Stimulated activated CD4-positive, alpha-beta T cell treated with anti-CD3 and anti-CD28 coated beads, Interleukin-2, amount 100 ng/mL, for 48 hours (primary cell): ENCODE results near the gene PROSER3.

Experiments used
- DNase-seq, 2 donors: peaks; one replicate each; pipeline ENCODE4 v3.0.0-alpha.2; 2020

PROSER3 gene

DNA sequence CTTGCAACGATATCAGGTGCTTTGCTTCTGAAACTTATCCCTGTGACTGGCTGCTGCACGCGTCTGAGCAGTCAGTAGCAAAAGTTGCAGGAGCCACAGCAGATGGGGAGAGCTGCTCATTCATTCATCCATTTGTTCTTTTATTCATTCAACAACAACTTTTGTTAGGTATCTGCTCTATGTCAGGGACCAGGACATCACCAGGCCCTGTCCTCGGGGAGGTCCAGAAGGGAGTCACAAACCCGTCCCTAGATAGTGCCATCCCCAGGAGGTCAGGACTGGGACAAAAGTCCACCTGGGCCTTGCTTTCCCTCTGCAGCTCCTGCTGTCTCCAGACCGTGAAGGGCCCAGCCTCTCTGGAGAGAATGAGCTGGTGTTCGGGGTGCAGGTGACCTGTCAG, 20.0 kb downstream of the PROSER3 start:
- DNase-seq: no peak

DNA sequence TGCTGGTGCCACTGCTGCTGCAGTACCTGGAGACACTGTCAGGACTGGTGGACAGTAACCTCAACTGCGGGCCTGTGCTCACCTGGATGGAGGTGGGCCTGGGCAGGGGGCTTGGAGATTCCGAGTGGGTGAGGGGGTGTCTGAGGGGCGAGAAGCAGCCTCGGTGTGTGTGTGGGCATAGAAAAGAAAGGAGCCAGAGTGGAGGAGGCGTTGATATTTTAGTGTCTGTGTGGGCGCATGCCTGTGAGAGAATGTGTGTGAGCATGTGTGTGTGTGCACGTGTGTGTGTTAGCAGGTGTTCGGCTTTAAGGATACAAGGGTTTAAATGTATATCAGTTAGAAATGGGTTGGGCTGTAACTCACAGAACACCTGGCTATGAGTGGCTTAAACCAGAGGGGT, 21.1 kb downstream of the PROSER3 start:
- DNase-seq: no peak

DNA sequence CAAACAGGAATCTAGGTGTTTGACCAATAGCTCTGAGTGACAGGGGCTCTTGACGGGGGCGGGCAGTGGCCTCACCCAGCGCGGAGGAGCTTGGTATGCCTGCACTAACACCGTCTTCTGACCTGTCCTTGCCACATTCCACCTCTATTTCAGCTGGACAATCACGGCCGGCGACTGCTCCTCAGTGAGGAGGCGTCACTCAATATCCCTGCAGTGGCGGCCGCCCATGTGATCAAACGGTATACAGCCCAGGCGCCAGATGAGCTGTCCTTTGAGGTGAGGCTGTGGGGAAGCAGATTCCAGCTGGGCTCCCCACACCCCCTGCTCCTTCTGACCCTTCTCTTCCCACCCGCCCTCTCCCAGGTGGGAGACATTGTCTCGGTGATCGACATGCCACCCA, 22.1 kb downstream of the PROSER3 start:
- DNase-seq: no peak

DNA sequence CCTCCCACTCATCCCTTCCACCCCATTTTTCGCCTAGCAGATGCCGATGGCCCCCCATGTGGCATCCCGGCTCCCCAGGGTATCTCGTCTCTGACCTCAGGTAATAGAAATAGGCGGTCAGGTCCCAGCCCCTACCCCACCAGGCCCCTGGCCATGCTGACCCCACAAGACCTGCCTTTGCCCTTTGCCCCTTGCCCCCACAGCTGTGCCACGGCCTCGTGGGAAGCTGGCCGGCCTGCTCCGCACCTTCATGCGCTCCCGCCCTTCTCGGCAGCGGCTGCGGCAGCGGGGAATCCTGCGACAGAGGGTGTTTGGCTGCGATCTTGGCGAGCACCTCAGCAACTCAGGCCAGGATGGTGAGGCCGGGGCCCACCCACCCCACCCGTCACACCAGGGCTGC, 22.7 kb downstream of the PROSER3 start:
- DNase-seq: no peak

DNA sequence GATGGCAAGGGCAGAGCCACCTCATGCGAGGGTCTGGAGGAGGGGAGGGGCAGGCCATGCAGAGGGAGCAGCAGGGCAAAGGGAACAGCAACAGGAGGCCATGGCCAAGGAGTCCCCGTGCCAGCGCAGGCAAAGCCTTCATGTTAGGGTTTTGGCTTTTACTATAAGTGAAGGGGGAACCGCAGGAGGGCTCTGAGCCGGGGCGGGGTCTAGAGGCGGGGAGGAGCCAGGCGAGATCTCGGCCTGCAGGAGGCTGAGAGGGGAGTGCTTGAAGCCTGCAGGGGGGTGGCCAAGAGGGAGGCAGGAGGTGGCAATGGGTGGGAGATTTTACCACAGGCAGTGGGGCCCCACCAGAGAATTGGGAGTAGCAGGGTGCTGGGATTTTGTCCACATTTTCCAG, 23.7 kb downstream of the PROSER3 start:
- DNase-seq: no peak

DNA sequence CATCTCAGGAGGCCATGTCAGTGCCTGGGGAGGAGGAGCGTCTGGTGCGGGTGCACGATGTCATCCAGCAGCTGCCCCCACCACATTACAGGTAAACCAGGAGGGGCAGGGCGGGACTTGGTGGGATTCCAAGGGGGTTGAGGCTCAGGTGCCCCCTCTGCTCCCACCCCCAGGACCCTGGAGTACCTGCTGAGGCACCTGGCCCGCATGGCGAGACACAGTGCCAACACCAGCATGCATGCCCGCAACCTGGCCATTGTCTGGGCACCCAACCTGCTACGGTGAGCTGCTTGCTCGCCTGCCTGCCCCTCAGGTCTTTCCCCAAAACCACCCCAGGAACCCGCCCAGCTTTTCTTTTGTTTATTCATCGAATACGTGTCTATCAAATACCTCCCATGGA, 24.6 kb downstream of the PROSER3 start:
- DNase-seq: no peak

DNA sequence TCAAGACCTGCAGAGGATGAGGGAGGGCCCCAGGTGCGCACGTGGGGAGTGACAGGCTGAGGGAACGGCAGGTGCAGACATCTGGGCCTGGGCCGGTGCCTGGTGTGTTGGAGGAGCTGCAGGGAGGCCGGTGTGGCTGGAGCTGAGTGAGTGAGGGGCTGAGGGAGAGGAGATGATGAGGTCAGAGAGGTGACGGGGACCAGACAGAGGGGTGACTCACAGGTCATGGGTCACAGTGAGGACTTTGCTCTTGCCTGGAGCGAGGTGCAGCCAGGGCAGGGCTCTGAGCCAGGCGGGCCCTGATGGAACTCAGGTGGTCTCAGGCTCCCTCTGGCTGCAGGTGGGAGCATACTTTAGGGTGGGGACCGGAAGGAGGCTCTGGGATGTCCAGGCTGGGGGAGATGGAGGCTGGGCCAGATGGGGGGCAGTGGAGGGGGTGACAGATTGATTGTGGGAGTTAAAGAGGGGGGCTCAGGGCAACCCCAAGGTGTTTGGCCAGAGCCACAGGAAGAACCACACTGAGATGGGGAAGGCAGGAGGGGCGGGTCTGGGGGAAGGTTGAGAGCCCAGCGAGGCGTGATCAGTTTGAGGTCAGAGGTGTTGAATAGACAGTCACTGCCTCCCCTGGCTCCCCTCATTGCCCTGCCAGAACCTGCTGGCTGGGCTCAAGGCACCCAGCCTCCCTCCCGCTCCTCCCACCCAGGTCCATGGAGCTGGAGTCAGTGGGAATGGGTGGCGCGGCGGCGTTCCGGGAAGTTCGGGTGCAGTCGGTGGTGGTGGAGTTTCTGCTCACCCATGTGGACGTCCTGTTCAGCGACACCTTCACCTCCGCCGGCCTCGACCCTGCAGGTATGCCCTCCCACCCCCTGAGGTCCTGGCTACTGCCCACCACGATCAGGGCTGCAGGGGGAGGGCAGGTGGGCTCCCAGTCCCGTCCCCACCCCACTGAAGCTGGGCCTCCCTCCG, 25.8 kb downstream of the PROSER3 start:
- no peak for DNase-seq

DNA sequence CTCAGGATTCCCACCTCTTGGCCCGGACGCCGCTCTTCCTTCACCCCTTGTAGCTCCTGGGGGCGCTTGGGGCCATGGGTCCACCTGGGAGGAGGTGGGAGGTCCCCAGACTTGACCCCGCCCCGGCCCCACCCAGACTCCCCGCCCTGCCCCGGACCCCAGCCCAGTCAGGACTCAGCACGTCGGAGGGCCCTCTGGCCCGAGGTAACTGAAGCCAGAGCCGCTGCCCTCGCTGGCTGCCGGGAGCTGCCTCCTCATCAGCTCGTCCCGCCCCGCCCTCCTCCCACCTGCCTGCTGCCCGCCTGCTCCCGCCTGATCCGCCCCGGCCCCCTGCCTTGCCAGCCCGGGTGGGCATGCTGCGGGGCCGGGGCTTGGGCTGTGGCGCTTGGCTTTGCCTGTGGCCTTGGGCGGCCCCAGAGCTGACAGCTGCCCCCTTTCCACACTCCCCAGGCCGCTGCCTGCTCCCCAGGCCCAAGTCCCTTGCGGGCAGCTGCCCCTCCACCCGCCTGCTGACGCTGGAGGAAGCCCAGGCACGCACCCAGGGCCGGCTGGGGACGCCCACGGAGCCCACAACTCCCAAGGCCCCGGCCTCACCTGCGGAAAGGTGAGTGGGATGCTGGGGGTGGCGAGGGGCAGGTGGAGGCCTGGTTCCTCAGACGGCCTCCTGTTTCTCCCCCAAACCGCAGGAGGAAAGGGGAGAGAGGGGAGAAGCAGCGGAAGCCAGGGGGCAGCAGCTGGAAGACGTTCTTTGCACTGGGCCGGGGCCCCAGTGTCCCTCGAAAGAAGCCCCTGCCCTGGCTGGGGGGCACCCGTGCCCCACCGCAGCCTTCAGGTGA, 26.7 kb downstream of the PROSER3 start:
- DNase-seq: no peak

DNA sequence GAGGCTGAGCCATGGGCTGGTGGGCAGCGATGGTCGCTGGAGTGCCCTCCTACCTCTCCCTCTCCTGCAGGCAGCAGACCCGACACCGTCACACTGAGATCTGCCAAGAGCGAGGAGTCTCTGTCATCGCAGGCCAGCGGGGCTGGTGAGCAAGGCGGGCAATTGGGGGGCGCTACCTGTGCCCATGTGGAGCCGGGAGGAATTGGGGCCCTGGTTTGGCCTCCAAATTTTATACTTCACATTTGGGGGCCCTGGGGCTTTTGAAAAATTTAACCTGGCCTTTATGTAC, 27.3 kb downstream of the PROSER3 start:
- no peak for DNase-seq

DNA sequence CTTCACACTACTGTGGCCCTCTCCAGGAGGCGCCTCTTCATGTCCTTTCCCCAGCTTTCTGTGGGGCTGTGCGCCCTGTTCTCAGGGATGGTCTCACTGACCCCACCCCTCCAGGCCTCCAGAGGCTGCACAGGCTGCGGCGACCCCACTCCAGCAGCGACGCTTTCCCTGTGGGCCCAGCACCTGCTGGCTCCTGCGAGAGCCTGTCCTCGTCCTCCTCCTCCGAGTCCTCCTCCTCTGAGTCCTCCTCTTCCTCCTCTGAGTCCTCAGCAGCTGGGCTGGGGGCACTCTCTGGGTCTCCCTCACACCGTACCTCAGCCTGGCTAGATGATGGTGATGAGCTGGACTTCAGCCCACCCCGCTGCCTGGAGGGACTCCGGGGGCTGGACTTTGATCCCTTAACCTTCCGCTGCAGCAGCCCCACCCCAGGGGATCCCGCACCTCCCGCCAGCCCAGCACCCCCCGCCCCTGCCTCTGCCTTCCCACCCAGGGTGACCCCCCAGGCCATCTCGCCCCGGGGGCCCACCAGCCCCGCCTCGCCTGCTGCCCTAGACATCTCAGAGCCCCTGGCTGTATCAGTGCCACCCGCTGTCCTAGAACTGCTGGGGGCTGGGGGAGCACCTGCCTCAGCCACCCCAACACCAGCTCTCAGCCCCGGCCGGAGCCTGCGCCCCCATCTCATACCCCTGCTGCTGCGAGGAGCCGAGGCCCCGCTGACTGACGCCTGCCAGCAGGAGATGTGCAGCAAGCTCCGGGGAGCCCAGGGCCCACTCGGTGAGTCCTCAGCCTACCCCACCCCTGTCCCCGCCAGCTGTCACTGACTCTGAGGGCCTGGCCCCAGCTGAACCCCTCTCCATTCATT, 28.6 kb downstream of the PROSER3 start:
- DNase-seq: no peak

DNA sequence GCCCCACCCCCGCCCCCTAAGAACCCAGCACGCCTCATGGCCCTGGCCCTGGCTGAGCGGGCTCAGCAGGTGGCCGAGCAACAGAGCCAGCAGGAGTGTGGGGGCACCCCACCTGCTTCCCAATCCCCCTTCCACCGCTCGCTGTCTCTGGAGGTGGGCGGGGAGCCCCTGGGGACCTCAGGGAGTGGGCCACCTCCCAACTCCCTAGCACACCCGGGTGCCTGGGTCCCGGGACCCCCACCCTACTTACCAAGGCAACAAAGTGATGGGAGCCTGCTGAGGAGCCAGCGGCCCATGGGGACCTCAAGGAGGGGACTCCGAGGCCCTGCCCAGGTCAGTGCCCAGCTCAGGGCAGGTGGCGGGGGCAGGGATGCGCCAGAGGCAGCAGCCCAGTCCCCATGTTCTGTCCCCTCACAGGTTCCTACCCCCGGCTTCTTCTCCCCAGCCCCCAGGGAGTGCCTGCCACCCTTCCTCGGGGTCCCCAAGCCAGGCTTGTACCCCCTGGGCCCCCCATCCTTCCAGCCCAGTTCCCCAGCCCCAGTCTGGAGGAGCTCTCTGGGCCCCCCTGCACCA, 29.3 kb downstream of the PROSER3 start:
- no peak for DNase-seq

DNA sequence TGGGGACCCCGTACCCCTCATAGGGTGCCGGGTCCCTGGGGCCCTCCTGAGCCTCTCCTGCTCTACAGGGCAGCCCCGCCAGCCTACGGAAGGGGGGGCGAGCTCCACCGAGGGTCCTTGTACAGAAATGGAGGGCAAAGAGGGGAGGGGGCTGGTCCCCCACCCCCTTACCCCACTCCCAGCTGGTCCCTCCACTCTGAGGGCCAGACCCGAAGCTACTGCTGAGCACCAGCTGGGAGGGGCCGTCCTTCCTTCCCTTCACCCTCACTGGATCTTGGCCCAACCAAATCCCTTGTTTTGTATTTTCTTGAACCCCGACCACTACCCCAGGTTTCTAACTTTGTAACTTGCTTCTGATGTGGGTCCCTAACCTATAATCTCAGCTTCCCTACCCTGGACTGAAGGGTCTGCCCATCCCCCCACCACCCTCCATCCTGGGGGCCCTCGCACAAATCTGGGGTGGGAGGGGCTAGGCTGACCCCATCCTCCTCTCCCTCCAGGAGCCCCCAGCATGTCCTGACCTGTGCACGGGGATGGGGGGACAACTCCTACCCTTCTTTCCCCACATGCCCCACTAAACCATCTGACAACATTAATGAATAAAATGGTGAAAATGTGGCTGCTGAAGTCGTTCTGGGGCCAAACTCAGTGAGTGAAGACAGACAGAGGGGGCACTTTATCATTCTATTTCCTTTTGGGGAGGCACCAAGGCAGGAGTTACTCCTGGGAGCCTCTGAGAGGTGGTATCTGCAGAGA, 30.4 kb downstream of the PROSER3 start:
- no peak for DNase-seq

DNA sequence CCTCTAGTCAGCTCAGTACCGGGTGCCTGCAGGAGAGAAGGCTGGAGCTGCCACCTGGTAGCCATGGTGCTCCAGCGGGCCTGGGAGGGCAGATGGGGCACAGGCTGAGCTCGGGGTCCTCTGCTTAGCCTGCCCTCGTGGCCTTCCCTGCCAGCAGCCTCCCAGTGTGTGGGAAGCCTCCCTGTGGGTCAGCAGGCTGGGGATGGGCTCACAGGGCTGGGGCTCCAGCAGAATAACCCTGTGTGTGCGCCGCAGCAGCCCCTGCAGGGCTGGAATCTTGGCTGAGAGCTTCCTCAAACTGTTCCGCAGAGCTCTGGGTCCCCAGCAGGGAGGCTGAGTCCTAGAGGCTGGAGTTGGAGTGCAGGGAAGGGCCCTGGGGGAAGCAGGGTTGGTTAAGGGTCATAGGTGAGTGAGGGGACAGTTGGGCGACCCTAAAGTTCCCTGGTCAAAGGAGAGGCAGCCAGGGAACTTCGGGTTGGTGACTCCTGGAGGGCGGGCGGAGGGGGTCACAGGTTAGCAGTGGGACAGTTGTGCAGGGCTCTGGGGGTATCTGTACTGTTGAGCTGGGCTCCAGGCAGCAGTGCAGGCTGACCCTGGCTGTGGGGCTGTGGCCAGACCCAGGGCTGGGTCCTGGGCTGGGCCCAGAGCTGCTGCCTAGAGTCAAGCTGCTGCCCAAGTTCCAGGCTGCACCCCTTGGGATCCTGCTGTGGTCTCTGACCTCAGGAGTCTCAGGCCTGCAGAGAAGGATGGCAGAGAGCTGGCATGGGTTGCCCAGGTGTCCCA, 31.4 kb downstream of the PROSER3 start:
- no peak for DNase-seq

DNA sequence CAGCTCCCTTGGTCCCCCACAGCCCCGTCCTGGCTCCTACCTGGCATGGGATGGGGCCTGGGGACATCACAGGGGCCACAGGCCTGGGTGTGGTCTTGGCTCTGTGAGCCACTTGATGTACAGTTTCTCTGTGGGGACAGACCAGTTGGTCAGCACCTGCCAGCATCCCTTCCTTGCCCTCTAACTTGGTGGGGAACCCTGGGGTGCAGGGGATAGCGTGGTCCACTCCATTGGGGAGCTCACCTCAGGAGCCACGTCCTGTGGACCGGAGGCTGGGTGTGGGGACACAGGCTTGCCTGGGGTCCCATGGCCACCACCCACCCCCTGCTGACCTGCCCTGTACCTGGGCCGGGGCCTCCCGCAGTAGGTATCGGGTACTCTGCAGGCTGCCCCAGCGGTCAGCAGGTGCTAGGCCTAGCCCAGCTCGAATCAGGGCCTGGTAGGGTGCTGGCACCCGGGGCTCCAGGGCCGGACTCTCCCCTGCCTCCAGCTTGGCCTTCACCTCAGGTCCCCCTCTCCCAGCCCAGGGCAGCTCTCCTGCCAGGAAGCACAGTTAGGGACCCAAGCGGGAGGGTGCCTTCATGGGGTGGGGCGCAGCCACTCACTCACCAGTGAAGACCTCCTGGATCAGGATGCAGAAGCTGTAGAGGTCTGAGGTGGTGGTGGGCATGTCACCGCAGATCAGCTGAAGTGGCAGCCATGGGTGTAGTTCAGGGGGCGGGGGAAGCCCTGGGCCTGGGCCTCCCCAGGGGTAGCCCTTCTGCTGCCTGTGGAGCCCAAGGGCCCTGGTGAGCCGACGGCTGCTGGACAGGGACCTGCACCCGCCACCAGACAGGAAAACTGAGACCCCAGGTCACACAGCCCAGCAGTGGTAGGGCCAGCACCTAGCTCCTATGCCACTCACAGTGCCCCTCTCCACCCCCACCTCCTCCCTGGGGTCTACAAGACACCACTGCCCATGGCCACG, 32.3 kb downstream of the PROSER3 start:
- DNase-seq: no peak

DNA sequence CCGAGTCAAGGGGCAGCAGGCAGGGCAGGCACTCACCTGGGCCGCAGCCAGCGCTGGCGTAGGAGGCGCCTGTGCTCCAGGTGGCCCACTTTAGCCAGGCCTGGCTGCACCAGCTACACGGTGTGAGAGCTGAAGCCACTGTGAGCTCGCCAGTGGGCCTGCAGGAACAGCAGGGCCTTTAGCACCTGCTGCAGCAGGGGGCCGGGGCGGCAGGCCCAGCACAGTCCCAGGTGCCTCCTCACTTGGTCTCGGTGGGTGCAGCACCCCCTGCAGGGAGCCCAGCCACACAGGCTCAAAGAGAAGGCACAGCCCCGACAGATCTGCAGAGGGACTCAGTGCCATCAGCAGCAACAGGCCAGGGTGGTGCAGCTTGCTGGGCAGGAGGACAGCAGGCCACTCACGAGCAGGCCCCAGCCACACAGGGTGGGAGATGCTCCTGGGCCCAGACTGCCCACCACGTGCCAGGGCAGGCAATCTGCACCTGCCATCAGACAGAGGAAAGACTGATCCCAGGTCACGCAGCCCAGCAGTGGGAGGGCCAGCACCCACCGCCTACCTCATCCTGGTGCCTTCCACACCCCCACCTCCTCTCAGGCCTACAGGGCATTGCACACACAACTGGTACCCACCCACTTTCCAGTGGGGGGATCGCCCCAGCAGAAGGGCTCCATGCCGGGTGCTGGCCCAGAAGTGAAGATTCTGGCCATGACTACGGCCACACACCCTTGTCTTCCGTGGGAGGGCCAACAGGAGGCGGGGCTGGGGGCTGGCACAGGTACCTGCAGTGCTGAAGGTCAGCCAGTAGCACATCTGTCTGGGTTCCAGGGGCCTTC, 33.2 kb downstream of the PROSER3 start:
- DNase-seq: no peak

DNA sequence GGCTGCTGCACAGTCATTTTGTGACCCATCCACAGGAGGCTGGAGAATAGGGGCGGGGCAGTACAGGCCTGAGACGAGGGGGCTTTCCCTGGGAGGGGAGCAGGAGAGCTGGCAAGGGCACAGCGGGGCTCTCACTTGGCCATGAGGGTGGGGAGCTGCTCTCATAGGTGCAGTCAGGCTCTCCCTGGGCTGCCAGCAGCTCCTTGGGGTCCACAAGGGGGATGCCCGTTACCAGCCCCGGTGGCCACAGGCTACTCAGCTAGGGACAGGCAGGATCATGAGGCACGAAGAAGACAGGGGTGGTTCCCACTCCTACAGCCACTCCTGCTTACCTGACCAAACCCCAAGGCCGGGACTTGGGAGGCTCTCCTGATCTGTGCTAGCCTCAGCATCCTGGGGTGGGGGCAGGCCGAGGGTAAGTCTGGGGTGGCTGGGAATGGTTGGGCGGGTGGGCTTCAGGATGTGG, 33.9 kb downstream of the PROSER3 start:
- no peak for DNase-seq

DNA sequence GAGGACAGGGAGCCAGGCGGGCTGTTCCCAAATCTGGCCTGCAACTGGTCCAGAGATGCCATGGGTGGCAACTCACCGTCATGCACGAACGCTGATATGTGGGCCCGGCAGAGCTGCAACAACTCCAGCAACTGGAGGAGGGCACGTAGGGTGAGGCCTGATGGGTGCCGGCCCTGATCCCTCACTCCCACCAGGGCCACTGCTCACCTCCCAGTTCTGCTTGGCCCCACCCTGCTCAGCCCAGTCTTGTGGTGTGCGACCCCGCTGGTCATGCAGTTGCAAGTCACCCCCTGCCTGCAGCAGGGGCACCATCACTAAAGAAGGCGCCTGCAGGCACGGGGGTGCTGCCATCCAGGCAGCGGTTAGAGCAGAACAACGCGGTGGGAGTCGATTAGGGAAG, 34.3 kb downstream of the PROSER3 start:
- no peak for DNase-seq

DNA sequence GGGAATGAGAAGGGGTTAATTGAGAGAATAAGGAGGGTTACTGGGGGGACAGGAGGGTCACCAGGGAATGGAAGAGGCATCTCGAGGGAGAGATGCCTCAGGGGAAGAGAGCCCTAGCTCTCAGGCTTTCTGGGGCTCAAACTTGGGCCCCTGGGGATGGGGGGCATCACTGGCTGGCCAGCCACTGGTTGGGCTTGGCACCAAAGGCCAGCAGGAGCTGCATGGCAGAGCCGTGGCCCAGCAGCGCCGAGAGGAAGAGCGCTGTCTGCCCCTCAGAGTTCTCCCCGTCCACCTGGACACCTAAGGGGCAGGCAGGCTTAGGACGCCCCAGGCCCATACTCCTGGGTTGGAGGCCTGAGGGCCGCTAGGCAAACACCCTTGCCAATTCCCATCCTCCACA, 34.9 kb downstream of the PROSER3 start:
- DNase-seq: no peak
